NCI-H510A (cell line): ENCODE measurements around the gene PHAF1.
A peak's percentile ranks its signal among the peaks of the same experiment; 100 is the strongest.

Experiments used
- DNase-seq: peaks from one replicate; lab custom pipeline; 2025; lab: John Stamatoyannopoulos, UW

The PHAF1 gene

GRCh38 chr16:67180166-67180565 lies 70.4 kb downstream of the PHAF1 start:
- DNase-seq, result no peak

- DNase-seq, result no peak
Observed at GRCh38 chr16:67181346-67181745, 71.6 kb downstream of the PHAF1 start.

DNA sequence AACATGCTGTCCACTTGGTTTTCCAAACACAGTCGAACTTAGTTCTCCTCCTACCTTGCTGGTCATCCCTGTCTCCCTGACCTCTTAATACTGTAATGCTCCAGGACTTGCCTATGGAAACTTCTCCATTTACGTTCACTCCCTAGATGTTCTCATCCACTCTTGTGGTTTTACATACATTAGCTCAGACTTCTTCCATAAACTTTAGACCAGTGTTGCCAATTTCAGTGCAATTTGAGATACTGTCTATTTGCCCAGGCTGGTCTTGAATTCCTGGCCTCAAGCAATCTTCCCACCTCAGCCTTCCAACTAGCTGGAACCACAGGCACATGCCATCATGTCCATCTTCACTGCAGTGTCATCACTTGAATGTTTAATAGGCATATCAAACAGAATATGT lies 72.5 kb downstream of the PHAF1 start:
- DNase-seq, result no peak

DNA sequence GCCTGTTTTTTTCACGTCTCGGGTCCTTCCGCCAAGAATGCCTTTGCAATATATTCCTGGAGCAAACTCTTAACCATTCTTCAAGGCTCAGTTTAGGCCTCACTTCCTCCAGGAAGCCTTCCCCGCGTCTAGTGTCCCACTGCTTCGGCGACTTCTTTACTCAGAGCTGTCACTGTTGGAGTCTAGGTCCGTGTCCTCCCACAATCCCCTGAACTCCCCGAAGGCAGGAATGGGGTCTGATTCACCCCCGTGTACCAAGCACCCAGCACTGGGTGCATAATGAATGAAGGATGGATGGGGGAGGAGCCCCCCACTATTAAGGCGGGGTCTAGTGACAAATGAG lies 73.5 kb downstream of the PHAF1 start:
- DNase-seq, result no peak

DNA sequence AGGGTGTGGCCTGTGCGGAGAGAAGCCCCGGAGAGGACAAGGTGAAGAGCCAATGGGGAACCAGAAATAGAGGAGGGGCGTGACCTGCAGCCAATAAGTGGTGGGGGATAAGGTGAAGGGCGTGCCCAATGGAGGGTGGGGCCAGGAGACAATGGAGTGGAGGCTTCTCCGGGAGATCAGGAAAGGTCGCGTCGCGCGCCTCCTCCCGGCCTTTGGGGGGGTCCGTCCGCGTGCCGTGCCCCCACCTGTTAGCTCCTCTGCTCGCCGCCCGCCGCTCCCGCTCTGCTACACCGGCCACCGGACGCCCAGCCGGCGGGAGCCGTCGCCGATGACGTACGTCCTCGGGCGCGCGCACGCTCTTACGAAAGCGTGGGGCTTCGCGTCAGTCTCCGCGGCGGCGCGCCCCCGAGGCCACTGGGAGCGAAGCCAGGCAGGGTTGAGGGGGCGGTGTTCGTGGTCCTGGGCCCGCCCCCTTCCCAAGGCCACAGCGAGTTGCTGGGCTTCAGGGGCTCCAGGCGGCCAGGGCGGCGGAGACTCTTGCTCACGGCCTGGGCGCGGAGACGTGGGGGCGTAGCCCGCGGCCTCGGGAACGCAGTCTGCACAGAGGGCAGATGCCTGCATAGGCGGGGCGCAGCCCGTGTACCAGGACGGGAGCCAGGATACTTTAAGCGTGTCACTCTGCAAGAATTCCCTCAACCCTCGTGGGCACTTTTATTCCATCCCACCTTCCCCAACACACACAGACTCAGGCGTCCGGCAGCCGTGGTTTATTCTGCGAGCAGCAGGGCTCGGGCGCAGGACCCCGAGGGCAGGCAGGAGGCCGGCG lies 74.1 kb downstream of the PHAF1 start, which contains the start of gene MATCAP1:
Gene MATCAP1, minus strand, starts transcription at position 337 of the 826 bp plus-strand sequence. CDS start 3,353 bp downstream, outside the sequence.
- DNase-seq, result peak; percentile 85

GRCh38 chr16:67184453-67184994 lies 74.8 kb downstream of the PHAF1 start:
- no peak for DNase-seq

- peak; percentile 65 for DNase-seq
Observed at GRCh38 chr16:67184995-67185650, 75.4 kb downstream of the PHAF1 start.

DNA sequence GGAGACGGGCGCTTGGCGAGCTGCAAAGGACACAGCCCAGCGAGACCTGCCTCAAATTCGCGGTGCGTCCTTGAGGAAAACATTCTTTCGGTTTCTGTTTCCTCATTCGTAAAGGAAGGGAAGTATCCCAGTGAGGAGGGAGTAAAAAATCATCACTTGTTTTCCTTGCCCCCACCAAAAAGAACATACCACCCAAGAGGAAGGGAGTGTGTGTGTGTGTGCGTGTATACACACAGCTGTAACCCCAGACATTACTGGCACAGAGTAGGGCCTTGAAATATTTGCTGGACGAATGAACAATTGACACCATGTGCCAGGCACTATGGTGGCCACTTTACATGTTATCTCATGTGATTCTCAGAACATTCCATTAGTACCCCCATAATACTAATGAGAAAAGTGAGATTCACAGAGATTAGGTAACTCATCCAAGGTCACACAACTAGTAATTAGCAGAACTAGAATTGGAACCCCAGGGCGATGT lies 76.0 kb downstream of the PHAF1 start:
- no peak for DNase-seq

GRCh38 chr16:67186550-67186950 lies 76.8 kb downstream of the PHAF1 start:
- no peak for DNase-seq

GRCh38 chr16:67187175-67187890 lies 77.6 kb downstream of the PHAF1 start:
- no peak for DNase-seq

GRCh38 chr16:67188323-67188722 lies 78.6 kb downstream of the PHAF1 start:
- no peak for DNase-seq

DNA sequence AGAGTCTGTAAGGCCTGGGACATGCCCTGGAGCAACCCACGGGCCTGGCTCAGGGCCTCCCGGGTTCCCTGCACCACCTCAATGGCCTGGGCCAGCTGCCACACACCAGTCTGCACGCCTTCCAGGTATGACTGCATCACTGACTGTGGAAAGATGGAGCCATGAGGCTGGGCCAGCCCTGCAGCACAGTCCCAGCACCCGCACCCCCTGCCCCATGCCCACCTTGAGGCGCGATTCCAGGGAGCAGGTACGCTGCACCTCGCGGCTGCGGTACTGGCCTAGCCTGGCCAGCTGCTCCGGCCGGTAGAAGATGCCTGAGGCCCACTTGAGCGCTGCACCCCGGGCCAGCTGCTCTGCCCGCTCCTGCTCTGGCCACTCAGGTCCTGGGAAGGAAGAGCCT lies 79.1 kb downstream of the PHAF1 start:
- no peak for DNase-seq

- DNase-seq, result no peak
Observed at GRCh38 chr16:67190041-67190440, 80.3 kb downstream of the PHAF1 start, which contains the start of gene EXOC3L1. Gene EXOC3L1 (minus strand): TSS chr16:67190136. CDS start chr16:67189676, 460 bp downstream.

DNA sequence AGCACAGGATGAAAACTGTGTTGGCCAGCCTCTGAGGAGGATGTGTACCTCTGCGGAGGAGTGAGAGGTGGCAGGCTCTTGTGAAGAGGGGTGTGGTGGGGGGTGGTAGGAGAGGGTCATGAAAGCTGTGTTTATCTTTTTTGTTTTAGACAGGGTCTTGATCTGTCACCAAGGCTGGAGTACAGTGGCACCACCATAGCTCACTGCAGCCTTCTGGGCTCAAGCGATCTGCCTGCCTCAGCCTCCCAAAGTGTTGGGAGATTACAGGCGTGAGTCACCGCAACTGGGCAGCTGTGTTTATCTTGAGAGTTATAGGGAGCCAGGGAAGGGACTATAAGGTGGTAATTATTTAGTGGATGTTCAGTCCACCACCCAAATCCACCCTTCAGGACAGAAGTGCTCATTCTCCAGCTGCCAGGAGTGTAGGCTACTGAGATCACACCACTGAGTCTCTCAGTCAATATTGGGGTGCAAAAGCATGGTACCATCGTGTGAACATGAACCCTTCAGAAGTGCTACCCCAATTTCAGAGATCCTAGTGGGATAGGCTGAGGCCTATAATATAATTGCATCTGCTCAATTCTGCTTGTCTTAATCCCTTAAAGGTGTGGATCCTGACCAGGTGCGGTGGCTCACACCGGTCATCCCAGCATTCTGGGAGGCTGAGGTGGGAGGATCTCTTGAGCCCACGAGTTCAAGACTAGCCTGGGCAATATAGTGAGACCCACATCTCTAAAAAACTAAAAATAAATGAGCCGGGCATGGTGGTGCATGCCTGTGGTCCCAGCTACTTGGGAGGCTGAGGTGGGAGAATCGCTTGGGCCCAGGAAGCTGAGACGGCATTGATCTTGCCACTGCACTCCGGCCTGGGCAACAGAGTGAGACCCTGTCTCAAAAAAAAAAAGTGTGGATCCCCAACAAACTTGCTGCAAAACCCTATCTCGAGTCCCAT lies 81.0 kb downstream of the PHAF1 start:
- DNase-seq, result no peak

GRCh38 chr16:67191411-67191994 lies 81.8 kb downstream of the PHAF1 start:
- no peak for DNase-seq

- DNase-seq, result peak; percentile 80
Observed at GRCh38 chr16:67191995-67192681, 82.4 kb downstream of the PHAF1 start, which contains the start of gene E2F4. Gene E2F4 (plus strand): TSS chr16:67192155. CDS start chr16:67192228, 73 bp downstream.

DNA sequence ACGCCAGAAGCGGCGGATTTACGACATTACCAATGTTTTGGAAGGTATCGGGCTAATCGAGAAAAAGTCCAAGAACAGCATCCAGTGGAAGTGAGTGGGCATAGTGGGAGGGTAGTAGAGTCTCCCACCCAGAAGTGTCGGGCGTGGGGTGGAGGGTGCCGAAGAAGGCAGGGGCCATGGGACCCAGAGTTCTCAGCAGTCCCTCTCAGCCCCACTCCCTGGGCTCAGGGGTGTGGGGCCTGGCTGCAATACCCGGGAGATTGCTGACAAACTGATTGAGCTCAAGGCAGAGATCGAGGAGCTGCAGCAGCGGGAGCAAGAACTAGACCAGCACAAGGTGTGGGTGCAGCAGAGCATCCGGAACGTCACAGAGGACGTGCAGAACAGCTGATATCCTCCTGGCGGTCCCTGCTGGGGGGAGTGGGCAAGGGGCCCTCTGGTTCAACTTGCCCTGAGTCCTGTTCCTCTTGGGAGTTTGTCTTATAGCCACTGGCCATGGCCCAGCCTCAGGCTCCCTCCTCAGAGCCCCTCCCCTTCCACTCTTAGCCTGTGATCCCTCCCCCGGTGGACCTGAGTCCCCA lies 83.1 kb downstream of the PHAF1 start:
- DNase-seq, result no peak

- no peak for DNase-seq
Observed at GRCh38 chr16:67193536-67193935, 83.8 kb downstream of the PHAF1 start.

DNA sequence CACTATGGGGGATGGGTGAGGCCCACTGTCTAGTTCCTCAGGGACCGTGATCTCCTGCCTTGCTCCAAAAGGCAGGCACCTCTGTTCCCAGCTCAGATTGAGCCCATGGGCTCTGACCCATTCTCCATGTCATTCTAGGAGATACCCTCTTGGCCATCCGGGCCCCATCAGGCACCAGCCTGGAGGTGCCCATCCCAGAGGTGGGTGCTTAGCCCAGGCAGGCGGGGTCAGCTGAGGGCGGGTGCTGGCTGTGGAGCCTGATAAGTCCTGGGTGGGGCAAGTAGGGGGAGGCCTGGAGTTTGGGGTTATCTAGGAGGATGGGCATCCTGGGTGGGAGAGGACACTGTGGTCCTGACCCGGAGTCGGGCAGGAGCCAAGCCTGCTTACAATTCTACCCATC lies 84.5 kb downstream of the PHAF1 start:
- DNase-seq, result no peak

- no peak for DNase-seq
Observed at GRCh38 chr16:67195676-67196075, 85.9 kb downstream of the PHAF1 start.
